HG03159 (cell line): ENCODE data around the gene EML6.
"Not testable (repeated sequence)": the region's sequence is repeated elsewhere in the genome, so short reads cannot be mapped to it uniquely, and the experiment has no call there.

Experiments
- ATAC-seq: cut with Tn5 transposase; IDR thresholded peaks from one replicate; pipeline ENCODE4 v1.9.1; 2021; ENCODE audit warnings: mild to moderate bottlenecking, moderate library complexity; ENCODE audit not compliant: unreplicated experiment

EML6 gene

GRCh38 chr2:54723131-54723995, at the start of gene EML6:
TSS of gene EML6 (plus strand) at chr2:54723662. CDS start at chr2:54725062, 1,400 bp downstream.
- peak; percentile 99 for ATAC-seq

- ATAC-seq: no peak
Measured at GRCh38 chr2:54675281-54675680, 48.2 kb upstream of the EML6 start.

- no peak for ATAC-seq
Measured at GRCh38 chr2:54675738-54676137, 47.7 kb upstream of the EML6 start.

- ATAC-seq: no peak
Measured at GRCh38 chr2:54676656-54677055, 46.8 kb upstream of the EML6 start.

DNA sequence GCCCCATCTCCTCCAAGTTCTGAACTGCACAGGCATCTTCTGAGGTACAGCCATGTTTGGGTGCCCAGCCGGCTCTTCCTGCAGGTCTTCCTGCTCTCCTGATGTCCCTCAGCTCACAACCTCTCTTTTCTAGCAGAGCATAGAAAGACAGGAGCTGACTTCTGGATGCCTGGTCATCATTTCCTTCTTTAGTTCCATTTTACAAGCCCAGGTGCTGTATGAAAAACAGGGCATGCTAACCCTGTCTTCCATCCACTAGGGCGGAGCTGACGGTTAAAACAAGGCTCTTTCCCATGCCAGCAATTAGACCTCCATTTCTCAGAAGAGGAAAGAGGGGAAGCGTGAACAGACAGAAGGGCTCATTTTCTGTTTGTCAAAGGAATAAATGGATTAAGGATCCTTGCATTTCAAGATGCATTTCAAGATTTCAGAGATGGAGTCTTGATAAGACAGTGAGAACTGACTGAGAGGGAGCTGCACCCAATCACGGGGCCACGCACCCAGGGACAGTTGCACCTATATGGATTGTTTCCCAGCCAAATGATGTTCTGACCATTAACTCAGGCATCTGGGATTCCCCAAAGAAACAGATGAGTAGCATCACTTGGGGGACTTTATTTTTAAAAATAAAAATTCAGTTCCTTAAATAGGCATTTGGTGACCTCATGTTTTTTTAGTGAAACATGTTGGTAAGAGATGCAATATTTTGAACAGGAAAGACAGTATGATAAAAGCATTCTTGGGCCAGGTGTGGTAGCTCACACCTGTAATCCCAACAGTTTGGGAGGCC, 45.8 kb upstream of the EML6 start:
- no peak for ATAC-seq

DNA sequence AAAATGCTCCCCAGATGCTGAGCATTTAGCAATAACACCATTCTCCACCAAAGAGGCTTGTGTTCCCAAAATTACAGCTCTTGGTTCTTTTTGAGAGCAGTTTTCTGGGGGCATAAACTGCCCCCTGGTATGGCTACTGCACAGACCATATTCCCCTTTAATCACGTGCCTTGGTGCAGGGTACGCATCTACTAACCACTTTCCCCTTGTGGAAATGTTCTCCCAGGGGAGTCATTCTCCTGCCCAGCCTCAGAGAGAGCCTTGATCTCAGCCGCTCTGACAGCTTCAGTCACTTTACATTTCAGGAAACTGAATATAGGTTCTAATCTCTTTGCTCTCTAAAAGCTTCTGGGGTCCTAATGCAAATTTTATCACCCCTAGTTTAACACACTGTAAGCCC, 44.7 kb upstream of the EML6 start:
- no peak for ATAC-seq

GRCh38 chr2:54680397-54681041, 42.9 kb upstream of the EML6 start:
- ATAC-seq: peak; percentile 71

DNA sequence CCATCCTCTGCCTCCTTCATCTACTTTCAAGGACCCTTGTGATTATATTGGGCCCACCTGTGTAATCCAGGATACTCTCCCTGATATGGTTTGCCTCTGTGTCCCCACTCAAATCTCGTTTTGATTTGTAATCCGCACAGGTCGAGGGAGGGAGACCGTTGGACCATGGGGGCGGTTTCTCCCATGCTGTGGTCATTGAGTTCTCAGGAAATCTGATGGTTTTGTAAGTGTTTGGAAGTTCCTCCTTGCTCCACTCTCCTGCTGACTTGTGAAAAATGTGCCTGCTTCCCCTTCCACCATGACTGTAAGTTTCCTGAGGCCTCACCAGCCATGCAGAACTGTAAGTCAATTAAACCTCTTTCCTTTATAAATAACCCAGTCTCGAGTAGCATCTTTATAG, 42.0 kb upstream of the EML6 start:
- ATAC-seq: no peak

- ATAC-seq: no peak
Measured at GRCh38 chr2:54683596-54683995, 39.9 kb upstream of the EML6 start.

GRCh38 chr2:54685263-54685775, 38.1 kb upstream of the EML6 start:
- no peak for ATAC-seq

GRCh38 chr2:54687595-54688152, 35.8 kb upstream of the EML6 start:
- no peak for ATAC-seq

GRCh38 chr2:54691445-54692135, 31.9 kb upstream of the EML6 start:
- no peak for ATAC-seq

- ATAC-seq: no peak
Measured at GRCh38 chr2:54692556-54692955, 30.9 kb upstream of the EML6 start.

DNA sequence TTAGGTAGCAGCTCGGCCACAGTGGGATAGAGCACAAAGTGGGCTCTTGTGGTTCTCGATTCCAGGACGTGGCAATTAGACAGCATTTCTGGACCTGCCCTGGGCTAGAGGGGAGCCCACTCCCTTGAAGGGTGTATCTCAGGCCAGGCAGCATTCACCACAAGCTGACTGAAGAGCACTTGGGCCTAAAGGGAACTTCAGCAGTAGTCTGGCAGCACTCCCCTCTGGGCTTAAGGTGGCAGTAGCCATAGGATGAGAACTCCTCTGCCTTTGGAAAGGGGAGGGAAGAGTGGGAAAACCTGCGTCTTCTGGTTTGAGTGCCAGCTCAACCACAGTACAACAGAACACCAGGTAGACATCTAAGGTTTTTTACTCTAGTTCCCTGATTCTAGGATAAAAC, 28.1 kb upstream of the EML6 start:
- ATAC-seq: no peak

- ATAC-seq: no peak
Measured at GRCh38 chr2:54697934-54698333, 25.5 kb upstream of the EML6 start.

DNA sequence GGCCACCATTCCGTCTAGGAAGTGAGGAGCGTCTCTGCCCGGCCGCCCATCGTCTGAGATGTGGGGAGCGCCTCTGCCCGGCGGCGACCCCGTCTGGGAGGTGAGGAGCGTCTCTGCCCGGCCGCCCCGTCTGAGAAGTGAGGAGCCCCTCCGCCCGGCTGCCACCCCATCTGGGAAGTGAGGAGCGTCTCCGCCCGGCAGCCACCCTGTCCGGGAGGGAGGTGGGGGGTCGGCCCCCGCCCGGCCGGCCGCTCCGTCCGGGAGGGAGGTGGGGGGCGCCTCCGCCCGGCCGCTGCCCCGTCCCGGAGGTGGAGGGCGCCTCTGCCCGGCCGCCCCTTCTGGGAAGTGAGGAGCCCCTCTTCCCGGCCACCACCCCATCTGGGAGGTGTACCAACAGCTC, 24.5 kb upstream of the EML6 start:
- ATAC-seq: not testable (repeated sequence)

DNA sequence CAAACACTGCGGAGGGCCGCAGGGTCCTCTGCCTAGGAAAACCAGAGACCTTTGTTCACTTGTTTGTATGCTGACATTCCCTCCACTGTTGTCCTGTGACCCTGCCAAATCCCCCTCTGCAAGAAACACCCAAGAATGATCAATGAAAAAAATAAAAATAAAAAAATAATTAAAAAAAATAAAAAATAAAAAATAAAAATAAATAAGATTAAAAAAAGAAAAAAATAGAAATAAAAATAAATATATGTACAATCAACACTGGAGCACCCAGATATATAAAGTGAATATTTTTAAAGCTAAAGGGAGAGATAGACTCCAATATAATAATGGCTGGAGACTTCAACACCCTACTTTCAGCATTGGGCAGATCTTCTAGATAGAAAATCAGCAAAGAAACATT, 23.8 kb upstream of the EML6 start:
- ATAC-seq: no peak

DNA sequence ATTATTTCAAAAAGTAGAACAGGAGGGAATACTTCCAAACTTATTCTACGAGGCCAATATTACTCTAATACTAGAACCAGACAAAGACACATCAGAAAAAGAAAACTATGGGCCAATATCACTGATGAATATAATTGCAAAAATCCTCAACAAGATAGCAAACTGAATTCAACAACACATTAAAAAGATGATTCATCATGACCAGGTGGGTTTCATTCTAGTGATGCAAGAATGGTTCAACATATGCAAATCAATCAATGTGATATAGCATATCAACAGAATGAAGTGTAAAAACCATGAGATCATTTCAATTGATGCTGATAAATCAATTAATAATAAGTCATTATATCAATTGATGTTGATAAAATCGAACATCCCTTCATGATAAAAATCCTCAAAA, 22.4 kb upstream of the EML6 start:
- ATAC-seq: no peak

DNA sequence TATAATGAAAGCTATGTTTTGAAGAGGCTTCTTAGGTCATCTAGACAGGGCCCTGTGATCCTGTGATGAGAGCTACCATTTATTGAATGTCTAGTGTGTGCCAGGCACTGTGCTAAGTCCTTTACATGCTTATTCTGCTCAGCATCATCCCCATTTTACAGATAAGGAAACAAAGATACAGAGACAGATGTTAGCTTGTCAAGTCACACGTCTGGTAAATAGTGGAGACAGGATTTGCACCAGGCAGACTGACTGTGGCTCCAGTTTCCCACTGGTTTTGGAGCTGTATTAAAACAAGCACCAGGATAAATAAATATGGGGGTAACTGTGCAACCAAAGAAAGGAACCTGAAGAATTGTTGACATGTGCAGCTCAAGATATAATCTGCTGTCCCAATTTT, 19.2 kb upstream of the EML6 start:
- ATAC-seq: no peak
